Anterior cingulate cortex (tissue), 58 donors: ENCODE results near the gene C12orf42.
"Not testable (repeated sequence)": the region's sequence is repeated elsewhere in the genome, so short reads cannot be mapped to it uniquely, and the experiment has no call there.

Experiments
- DNase-seq, 58 donors: peaks; one replicate each; lab custom pipeline; 2025; lab: John Stamatoyannopoulos, UW

C12orf42 gene

DNA sequence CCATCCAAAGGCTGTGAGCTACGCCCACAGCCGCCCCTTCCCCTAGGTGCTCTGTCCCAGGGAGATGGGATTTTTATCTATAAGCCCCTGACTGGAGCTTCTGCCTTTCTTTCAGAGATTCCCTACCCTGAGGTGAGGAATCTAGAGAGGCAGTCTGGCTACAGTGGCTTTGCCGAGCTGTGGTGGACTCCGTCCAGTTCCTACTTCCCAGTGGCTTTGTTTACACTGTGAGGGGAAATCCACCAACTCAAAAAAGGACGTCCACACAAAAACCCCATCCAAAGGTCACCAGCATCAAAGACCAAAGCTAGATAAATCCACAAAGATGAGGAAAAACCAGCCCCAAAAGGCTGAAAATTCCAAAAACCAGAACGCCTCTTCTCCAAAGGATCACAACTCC lies 70.1 kb downstream of the C12orf42 start:
- DNase-seq = not testable (repeated sequence)

DNA sequence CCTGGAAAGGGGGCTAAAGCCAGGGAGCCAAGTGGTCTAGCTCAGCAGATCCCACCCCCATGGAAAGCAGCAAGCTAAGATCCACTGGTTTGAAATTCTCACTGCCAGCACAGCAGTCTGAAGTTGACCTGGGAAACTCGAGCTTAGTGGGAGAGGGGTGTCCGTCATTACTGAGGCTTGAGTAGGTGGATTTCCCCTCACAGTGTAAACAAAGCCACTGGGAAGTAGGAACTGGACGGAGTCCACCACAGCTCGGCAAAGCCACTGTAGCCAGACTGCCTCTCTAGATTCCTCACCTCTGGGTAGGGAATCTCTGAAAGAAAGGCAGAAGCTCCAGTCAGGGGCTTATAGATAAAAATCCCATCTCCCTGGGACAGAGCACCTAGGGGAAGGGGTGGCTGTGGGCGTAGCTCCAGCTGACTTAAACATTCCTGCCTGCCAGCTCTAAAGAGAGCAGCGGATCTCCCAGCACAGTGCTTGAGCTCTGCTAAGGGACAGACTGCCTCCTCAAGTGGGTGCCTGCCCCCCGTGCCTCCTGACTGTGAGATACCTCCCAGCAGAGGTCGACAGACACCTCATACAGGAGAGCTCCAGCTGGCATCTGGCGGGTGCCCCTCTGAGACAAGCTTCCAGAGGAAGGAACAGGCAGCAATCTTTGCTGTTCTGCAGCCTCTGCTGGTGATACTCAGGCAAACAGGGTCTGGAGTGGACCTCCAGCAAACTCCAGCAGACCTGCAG lies 70.8 kb downstream of the C12orf42 start:
- not testable (repeated sequence) for DNase-seq

DNA sequence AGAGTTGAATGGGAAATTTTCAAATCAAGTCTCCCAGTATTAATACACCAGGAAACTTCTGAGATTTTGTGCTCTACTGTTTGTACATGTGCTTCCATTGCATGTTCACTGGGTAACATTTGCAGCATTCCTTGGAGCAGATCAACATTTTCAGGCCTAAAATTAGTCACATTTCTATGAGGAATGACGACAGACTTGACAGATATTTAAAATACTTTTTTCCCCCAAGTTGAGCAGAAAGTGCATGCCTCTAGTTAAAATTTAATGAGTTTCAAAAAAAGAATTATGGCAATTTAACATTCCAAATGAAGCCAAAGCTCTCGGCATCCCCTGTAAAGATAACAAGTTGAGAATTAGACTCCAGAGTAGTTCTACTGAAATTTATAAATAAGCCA lies 72.3 kb downstream of the C12orf42 start:
- no peak for DNase-seq

DNA sequence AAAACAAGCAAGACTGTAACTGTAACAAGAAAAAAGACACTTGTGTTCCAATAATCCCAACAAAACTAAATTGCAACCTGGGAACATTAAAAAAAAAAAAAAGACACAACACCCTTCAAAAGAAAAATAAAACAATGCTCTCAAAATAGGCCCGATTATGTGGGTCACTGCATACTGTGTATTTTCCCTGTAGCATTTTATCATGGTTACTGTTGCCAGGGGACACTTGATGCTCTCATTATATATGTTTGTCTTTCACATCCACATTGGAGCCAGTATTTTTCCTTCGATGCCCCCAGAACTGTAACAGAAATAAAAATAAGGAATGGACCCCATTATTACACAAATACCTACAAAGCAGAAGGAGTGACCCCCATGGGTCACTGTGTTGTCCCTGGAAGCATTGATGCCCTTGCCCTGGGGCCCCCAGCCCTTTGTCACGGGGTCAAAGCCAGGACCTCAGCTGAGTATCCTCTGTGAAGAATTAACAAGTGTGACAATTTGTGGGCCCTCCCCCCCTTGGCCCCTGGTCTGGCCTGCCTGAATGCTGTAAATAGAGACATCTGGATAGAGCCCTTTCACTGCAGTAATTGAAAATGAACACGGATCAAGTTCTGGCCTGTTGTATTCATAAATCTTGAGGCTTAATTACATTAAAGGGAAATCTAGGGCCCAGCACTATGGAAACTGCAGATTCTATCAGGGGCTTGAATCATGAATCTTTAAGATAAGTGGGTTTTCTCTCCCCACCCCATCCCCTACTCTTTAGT lies 72.8 kb downstream of the C12orf42 start:
- DNase-seq = no peak

DNA sequence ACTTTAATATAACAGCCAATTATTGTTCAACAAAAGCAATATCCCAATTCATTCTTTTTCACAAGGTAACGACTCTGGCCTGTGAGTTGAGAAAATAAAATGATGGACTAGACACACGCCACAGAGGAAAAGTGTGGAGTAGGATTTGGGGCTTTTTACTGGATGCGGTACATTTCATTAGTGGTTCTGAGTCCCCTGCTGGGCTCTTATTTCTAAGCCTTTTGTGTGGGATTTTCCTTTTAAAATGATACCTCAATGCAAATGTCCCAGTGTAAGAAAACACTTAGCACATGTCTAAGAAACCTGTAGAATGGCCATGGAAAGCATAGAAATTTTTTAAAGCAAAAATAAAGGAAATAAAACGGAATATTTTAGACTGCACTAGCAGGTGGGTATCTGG lies 73.4 kb downstream of the C12orf42 start:
- no peak for DNase-seq

DNA sequence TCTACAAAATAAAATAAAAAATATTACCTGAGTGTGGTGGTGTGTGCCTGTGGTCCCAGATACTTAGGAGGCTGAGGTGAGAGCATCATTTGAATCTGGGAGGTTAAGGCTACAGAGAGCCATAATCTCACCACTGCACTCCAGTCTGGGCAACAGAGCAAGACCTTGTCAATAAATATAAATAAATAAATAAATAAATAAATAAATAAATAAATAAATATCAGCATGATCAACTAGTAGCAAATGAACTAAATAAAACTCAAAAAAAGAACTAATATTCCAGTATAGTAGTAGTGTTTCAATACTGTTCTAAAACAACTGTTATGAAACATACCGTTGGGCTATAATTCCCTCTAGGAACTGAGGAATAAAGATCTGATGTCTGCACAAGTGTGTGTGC lies 74.4 kb downstream of the C12orf42 start:
- no peak for DNase-seq

DNA sequence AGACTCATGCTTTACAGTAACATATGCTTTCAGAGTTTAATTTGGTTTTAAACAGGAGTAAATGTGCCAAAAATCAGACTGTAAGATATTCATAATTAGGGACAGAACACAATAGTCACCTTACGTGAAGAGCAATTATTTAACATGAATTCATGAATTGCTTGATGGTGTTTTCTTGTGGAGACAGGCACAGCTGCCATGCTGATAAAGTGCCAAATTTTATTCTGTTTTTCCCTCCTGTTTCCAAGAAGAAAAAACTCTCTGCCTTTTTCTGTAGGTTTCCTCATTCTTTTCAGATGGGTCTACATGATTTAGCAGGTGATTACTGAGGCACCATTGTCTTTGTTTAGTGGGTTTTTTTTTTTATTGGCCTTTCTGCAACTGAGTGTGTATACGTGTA lies 80.1 kb downstream of the C12orf42 start:
- no peak for DNase-seq

DNA sequence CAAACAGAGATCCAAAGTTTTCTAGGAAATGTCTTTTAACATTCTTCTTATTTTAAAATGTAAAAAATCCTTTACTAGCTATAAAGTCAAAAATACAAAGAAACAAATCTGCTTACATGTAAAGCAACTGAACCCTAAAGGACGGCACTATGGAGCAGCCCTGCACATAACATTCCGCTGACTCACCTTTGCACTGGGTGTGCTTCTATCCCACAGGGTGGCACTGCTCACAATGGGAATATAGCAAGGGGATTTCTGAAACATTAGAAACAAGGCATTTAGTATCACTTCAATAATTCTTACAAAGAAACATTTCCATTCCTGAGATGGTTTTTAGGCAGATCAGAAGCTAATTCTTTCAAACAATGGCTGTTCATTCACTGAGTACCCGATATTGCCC lies 94.3 kb downstream of the C12orf42 start:
- DNase-seq = no peak

DNA sequence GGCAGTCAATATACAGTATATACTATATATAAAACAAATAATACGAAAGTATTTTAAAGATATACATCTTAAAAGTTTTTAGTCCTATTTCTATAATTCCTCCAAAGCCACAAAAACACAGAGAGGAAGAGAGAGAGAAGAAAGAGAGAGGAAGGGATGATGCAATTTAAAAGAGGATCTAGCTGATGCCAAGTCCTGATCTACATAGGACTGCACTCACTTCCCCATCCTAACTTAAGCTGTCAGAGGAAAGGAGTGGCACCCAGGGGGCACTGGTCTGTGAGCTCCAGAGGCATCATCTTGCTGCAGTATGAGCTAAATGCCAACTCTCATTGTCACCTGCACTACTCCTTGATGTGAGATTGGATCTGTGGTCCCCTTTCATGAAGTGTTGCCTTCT lies 95.8 kb downstream of the C12orf42 start:
- peak in 3 of 58 donors; percentile 0 to 2 (median 0) for DNase-seq

DNA sequence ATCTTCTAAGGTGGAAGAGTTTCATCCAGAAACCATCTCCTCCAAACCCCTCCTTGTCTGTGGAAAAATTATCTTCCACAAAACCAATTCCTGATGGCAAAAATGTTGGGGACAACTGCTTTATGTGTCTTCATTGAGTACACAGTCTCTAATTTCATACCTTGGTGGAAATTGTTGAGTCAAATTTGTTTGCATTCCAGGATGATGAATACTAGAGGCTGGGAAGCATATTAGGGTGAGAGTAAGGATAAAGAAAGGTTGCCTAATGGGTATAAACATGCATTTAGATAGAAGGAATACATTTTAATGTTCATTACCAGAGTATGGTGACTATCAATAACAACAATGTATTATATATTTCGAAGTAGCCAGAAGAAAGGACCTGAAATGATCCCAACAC lies 98.2 kb downstream of the C12orf42 start:
- no peak for DNase-seq

DNA sequence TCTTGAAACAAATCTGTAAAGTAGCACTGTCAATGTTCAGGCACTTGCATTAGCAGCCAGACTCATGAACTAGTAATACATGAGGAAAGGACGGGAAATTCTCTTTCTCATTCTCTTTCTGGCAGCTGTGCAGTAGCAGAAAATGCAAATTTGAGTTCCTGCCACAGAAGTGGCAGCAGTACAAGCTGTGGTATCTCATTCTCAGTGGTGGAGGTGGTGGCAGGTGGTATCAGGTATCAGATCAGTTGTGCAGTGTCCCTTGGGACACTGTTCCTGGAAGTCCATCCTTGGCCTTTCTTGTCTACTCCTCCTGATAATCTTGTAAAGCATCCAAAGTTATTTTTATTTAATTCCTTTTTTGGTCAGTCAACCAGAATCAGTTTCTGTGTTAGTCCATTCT lies 103.0 kb downstream of the C12orf42 start:
- no peak for DNase-seq

DNA sequence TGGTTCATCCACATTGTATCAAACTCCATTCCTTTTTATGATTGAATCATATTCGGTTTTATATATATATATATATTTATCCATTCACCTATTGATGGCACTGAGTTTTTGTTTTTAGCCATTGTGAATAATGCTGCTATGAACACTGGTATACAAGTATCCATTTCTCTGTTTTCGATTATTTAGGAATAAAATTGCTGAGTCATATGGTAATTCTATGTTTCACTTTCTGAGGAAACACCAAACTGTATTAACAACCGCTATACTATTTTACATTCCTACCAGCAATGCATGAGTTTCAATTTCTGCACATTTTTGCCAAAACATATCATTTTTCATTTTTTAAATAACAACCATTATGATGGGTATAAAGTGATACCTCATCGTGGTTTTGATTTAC lies 104.7 kb downstream of the C12orf42 start:
- no peak for DNase-seq

DNA sequence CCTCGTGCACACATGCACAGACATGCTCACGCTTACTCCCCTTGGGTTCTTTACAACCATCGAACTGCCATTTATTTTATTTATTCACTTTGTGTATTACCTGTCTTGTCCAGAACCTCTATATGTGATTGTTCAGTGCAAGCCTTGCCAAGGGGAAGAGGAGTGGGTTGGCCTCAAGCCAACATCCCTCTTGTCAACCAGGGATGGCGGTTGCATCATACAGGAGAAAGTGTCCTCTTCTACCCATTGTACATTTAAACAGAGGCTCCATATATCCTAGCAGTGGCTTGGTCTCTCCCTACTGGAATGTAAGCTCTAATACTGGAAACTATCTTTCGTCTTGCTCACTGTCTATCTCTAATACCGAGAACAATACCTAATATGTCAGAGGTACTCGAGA lies 108.4 kb downstream of the C12orf42 start:
- no peak for DNase-seq

DNA sequence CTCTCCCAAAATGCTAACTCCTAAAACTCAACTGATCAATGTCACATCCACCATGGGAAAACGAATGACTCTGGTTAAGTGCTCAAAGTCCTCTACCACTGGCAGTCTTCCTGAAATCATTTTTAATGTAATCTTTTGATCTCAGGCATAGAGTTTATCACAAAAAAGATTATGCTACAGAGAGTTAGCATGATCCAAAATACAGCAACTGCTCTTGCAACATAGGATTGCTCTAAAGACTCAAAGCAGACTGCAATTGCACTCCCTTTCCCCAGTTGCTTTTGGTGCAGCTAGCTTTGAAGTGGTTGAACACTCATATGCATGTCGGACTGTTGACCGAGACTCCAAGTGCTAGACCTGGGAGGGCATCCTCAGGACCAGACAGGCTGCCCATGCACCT lies 109.3 kb downstream of the C12orf42 start:
- no peak for DNase-seq

DNA sequence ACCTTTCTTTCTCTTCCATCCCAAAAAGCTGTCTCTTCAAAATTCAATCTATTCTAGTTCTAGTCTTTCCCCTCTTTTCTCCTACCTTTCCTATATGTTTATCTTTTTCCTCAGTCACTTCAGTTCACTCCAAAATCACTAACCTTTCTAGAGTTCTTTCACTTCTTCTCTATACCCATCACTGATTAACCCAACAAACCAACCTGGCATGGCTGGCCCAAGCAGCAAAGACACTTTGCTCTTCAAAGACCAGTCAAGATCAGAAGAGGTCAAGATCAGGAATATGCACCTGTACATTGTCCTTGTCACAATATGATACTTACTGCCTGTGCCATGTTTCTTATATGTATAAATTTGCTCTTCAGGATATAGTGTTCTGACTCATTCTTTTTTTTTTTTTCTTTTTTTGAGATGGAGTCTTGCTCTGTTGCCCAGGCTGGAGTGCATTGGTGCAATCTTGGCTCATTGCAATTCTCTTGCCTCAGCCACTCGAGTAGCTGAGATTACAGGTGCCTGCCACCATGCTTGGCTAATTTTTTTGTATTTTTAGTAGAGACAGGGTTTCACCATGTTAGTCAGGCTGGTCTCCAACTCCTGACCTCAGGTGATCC lies 112.9 kb downstream of the C12orf42 start:
- no peak for DNase-seq

DNA sequence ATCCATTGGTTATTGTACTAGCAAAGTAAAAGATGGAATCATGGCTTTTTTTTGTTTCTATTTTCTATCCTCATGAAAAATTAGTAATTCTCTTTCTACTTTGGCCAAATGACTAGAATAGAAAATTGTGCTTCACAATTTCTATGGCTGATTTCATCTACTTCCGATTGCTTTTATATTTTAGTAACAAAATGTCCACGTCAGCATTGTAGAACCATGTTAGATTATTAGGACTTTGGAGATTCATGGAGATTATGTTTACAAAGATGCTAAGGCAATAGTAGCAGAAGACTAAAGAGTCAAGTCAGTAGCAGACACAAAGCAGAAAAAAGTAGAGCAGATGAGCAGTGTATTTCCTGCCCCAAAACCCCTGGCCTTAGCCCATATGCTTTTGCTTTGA lies 113.6 kb downstream of the C12orf42 start:
- DNase-seq = no peak

DNA sequence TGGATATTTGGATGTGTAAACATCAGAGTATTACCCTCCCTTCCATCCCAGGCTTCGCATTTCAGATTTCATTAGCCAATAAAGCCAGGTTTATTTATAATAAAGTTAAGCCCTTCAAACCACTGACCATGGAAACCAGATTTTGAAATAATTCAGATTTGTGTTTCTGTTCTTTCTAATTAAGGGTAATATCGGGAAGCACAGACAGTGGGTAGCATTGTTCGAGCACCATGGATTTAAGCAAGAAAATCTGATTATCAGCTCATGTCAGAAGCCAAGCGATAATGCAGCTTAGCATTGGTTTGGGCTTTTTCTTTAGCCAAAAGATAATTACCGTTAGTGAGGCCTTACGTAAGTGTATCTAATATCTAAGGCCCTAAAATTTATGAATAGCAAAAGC lies 116.1 kb downstream of the C12orf42 start:
- no peak for DNase-seq

DNA sequence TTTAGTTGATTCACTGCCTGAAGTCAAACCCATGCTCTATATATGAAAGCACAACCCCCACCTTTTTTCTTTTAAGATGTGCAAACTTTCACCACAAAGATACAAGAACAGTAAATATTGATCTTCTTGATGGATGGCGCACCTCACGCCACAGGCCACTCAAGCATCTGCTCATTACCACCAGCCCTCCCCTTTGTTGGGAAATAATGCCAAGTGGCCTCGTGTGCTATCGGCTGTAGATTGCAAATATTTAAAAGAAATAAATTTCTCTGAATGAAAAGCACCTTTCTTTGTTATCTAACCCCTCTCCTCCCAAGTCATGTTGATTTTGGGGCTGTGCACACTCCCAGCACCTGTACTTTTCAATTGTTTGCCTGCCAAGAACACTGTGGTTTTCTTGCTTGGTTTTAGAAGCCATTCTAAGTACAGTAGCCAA lies 122.7 kb downstream of the C12orf42 start:
- no peak for DNase-seq

DNA sequence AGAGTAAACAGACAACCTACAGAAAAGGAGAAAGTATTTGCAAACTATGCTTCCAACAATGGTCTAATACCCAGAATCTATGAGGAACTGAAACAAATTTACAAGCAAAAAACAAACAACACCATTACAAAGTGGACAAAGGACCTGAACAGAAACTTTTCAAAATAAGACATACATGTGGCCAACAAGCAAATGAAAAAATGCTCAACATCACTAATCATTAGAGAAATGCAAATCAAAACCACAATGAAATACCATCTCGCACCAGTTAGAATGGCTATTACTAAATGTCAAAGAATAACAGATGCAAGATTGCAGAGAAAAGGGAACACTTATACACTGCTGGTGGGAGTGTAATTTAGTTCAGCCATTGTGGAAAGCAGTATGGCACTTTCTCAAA lies 125.8 kb downstream of the C12orf42 start:
- no peak for DNase-seq

DNA sequence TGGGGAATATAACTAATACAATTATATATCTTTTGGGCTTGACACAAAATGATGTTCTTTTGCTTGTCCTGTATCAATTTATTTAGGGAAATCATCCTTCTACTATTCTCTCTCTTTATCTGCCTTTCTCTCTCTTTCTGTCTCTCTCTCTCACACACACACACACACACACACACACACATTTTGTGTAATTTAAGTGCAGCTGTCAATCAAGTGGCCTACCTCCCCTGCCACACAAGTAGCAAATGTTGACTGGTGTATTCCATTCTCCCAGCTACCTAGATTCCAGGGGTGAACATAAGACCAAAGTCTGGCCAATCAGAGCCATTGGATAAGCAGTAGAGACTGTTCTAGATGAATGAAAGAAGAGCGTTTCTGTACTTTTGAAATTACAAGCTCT lies 127.6 kb downstream of the C12orf42 start:
- no peak for DNase-seq

DNA sequence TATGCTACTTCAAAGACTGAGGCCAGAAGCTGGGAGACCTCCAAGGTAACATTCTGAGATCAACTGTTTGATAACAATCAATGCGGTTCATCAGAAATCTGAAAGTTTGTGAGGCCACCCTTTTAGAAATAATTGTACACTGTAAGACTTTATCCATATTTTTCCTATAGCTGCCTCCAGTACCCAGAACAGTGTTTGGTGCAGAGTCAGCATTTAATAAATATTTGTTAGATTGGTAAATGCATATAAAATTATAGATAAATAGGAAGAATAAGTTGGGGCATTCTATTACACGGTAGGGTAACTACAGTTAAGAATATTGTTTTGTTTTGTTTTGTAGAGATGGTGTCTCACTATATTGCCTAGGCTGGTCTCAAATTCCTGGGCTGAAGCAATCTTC lies 141.4 kb downstream of the C12orf42 start:
- DNase-seq = no peak

DNA sequence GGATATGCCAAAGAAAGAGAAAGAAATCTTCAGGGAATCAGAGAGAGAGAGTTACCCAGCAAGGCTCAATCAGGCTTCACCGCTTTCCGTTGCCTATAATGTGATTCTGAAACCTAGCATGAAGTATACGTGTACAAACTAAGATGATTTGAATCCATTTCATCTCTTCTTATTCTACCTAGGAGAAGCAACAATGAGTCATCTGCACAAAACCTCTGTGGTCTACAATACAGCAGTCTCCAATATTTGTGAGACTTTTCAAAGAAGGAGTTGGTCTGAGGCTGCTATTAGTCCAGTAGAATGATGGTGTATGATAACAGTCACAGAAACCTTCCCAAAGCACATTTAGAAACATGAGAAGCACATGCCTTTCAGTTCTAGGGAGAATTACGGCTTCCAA lies 141.9 kb downstream of the C12orf42 start:
- no peak for DNase-seq
